Breast epithelium (tissue), 3 donors: ENCODE data around the gene AOPEP.

Source experiments
- POLR2A ChIP-seq: fragments of 450-650 bp; IDR thresholded peaks from one replicate; pipeline ENCODE4 v1.6.1; 2016; ENCODE audit warnings: antibody characterized with exemption, mild to moderate bottlenecking, moderate library complexity
- POLR2AphosphoS5 ChIP-seq, 3 donors: sonication (generic); formaldehyde crosslinking; IDR thresholded peaks; one replicate each; pipeline ENCODE4 v1.6.1; 2017; ENCODE audit warnings: antibody characterized with exemption in 3 of 3
- TF ChIP-seq, protein P1 (sequence below), 3 donors: fragments of 450-650 bp; IDR thresholded peaks; one replicate each; pipeline ENCODE4 v1.5.1; 2016 to 2017; ENCODE audit warnings: antibody characterized with exemption in 3 of 3, mild to moderate bottlenecking in 3 of 3, moderate library complexity in 3 of 3

DNA sequence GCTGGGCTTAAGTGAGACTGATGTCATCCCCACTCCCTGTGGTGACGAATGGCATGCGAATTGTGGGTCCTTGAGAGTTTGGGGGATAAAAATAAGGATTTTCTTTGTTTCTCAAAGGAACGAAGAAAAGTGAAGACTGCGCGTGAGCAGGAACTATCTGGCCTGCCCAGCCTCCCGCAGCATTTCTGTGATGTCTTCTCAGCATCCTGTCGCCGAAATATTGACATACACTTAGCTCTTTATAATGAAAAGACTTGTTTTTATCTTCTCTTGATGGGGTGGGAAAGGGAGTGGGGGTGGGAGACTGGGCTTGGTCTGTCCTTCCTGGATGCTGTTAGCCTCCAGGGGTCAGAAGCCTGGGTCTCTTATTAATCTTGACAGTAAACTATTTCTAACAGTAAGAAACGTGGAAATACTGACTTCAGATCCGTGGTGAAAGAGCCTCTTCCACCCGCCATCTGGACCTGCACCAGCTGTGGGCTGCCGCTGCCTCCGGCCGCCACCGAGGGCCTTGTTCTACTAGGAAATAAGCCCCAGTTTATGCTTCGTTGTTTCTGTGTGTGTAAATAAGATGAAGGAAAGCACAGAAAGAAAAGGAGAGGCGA is 351.4 kb downstream of the AOPEP start:
- TF ChIP-seq, protein P1, sequence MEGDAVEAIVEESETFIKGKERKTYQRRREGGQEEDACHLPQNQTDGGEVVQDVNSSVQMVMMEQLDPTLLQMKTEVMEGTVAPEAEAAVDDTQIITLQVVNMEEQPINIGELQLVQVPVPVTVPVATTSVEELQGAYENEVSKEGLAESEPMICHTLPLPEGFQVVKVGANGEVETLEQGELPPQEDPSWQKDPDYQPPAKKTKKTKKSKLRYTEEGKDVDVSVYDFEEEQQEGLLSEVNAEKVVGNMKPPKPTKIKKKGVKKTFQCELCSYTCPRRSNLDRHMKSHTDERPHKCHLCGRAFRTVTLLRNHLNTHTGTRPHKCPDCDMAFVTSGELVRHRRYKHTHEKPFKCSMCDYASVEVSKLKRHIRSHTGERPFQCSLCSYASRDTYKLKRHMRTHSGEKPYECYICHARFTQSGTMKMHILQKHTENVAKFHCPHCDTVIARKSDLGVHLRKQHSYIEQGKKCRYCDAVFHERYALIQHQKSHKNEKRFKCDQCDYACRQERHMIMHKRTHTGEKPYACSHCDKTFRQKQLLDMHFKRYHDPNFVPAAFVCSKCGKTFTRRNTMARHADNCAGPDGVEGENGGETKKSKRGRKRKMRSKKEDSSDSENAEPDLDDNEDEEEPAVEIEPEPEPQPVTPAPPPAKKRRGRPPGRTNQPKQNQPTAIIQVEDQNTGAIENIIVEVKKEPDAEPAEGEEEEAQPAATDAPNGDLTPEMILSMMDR (IDR thresholded peaks at IDR 0.05), result no peak
- TF ChIP-seq POLR2A (no peak), POLR2AphosphoS5 (IDR thresholded peaks at IDR 0.05) (no peak)
